ENCODE measurements around the gene KCMF1. TPM values are rescaled to one million over a fixed set of nuclear protein-coding genes. Genes with fewer than 3 reads are reported as not detected.

The KCMF1 gene
- total and polyA plus RNA-seq, 10 of the 15 experiments (the other 5 are each of a cell fraction or from before 2014, with no cell fraction given), result 8.4 to 124 (median 43.0) TPM

- Histone ChIP-seq H3K9ac (ENCODE audit: control insufficient read depth, insufficient read depth, low read length) (no peak overlapping the region), H3K4me3 (no peak overlapping the region), H3K27me3 (replicated peaks in 1 of 2; ENCODE audit: control insufficient read depth in 2 of 2, insufficient read depth in 2 of 2, low read length in 1 of 2) (no peaks in the 10 kb centered on the region), H3K9me3 (replicated peaks; ENCODE audit: control insufficient read depth, insufficient read depth, low read length) (no peaks in the 10 kb centered on the region; the same call in 2 of the 3 replicates), H3K27ac (ENCODE audit: control insufficient read depth, insufficient read depth) (no peak overlapping the region), H3K4me1 (ENCODE audit: control insufficient read depth, insufficient read depth, low read length) (peaks cover 7% of the 10 kb centered on the region; the same call in 1 of the 2 replicates), H3K36me3 (ENCODE audit: control insufficient read depth in 2 of 2, insufficient read depth in 2 of 2, low read length in 1 of 2) (peaks cover 0 to 6% of the 10 kb centered on the region in 2 experiments; a peak in 1 of 4 replicates), H2AFZ (ENCODE audit: control insufficient read depth, low read depth, low read length) (no peak overlapping the region), H4K20me1 (ENCODE audit: control insufficient read depth, insufficient read depth) (no peaks in the 10 kb centered on the region), H3K4me2 (ENCODE audit: control insufficient read depth, insufficient read depth) (no peak overlapping the region; the same call in 1 of the 2 replicates), H3K79me2 (ENCODE audit: control insufficient read depth, insufficient read depth, low read length) (peaks cover 77% of the 10 kb centered on the region)
- ATAC-seq (no peak), DNase-seq (ENCODE audit: low read depth, low spot score) (no peak), FAIRE-seq (no peak)
- BruUV-seq (replicated peaks), result no TSS peak
- TF ChIP-seq MLLT1 (IDR thresholded peaks at IDR 0.05), result no peak
- no peak for TF ChIP-seq ZNF384 (IDR thresholded peaks at IDR 0.05; ENCODE audit: borderline replicate concordance, low read depth, low read length)
- no peak for TF ChIP-seq MTA3 (IDR thresholded peaks at IDR 0.05; ENCODE audit: borderline replicate concordance, low read length)
- no peak for TF ChIP-seq ZNF687 (IDR thresholded peaks at IDR 0.05)
- TF ChIP-seq BCLAF1 (IDR thresholded peaks at IDR 0.05), result no peak
- no peak for TF ChIP-seq ATF7 (IDR thresholded peaks at IDR 0.05; ENCODE audit: low read depth)
- no peak for TF ChIP-seq SMAD1 (IDR thresholded peaks at IDR 0.05; ENCODE audit: low read depth, partially characterized antibody)
- no peak for TF ChIP-seq YBX1 (IDR thresholded peaks at IDR 0.05)
- TF ChIP-seq JUND (IDR thresholded peaks at IDR 0.05; ENCODE audit: low read depth, low read length), result no peak
- in situ Hi-C loops (cut with MboI), result no loop called here
- intact Hi-C loops (cut with micrococcal nuclease; ENCODE audit: unreplicated experiment), result no loop called here
- RAD21 ChIA-PET (ENCODE audit: unreplicated experiment), result interaction anchor here (1.3 kb wide), 1 partner anchor 22 kb away, joined by 4 read pairs; no protein-coding TSS in a partner anchor
- CTCF ChIA-PET, result interaction anchor here (0.6 to 1.5 kb wide), 4 partner anchors 18 to 599 kb away, joined by 3 to 4 read pairs (median 3); partner anchors contain the start of gene RNF181
- POLR2A ChIA-PET, result no interaction called here
- WGBS (ENCODE audit: insufficient coverage, insufficient replicate concordance, low lambda C conversion rate, missing lambda C conversion rate), result 93% methylated on average over 2 of the region's 2 CpGs
- SMC1A ChIA-PET (ENCODE audit: uncharacterized antibody, unreplicated experiment), result interaction anchor here (0.6 to 1.7 kb wide), 3 partner anchors 20 to 49 kb away, joined by 3 to 7 read pairs (median 4); no protein-coding TSS in a partner anchor
These were observed 24.9 kb downstream of the KCMF1 start for GRCh38 chr2:84995826-84996225.
